ENCODE measurements around the gene TAS2R5.

DNA sequence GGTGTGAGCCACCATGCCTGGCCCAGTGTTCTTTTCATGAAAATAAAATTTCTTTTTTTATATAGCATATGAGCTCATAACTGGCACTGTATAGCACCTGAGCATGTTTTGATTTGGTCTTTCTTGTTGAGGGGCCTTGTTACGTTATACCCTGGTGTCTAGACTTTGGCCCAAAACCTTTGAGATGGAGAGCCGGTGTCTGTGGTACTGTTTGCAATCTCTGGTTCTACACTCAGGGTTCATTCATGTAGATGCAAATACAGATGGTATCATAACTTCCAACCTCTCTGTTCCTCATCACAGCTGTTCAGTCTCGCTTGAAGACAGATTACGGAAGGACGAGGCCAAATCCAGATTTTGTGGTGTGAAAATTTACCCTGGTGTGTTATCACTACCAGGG, at the start of gene TAS2R5:
- TF ChIP-seq, protein P1, sequence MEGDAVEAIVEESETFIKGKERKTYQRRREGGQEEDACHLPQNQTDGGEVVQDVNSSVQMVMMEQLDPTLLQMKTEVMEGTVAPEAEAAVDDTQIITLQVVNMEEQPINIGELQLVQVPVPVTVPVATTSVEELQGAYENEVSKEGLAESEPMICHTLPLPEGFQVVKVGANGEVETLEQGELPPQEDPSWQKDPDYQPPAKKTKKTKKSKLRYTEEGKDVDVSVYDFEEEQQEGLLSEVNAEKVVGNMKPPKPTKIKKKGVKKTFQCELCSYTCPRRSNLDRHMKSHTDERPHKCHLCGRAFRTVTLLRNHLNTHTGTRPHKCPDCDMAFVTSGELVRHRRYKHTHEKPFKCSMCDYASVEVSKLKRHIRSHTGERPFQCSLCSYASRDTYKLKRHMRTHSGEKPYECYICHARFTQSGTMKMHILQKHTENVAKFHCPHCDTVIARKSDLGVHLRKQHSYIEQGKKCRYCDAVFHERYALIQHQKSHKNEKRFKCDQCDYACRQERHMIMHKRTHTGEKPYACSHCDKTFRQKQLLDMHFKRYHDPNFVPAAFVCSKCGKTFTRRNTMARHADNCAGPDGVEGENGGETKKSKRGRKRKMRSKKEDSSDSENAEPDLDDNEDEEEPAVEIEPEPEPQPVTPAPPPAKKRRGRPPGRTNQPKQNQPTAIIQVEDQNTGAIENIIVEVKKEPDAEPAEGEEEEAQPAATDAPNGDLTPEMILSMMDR (IDR thresholded peaks at IDR 0.05), result no peak
- no peak for TF ChIP-seq POLR2A (IDR thresholded peaks at IDR 0.05)
